ENCODE results near the gene CD300LB. TPM values are rescaled to one million over a fixed set of nuclear protein-coding genes. Genes with fewer than 3 reads are reported as not detected.

Gene CD300LB
- total and polyA plus RNA-seq, 10 of the 15 experiments (the other 5 are each of a cell fraction or from before 2014, with no cell fraction given) = 0.08 to 0.57 (median 0.25) TPM; not detected in 4

DNA sequence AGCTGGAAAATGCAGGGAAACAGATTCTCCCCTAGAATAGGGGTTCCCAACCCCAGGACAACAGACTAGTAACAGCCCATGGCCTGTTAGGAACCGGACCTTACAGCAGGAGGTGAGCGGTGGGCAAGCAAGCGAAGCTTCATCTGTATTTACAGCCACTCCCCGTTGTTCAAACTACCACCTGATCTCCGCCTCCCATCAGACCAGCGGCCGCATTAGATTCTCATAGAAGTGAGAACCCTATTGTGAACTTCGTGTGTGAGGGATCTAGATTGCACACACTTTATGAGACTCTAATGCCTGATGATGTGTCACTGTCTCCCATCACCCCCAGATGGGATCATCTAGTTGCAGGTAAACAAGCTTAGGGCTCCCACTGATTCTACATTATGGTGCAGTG, 3.5 kb downstream of the CD300LB start:
- TF ChIP-seq ZNF207 (IDR thresholded peaks at IDR 0.05; ENCODE audit: borderline replicate concordance) (no peak), CHD2 (IDR thresholded peaks at IDR 0.05; ENCODE audit: borderline replicate concordance, low read depth, low read length) (no peak), NR2F1 (conservative IDR thresholded peaks at IDR 0.05) (no peak), ATF7 (IDR thresholded peaks at IDR 0.05; ENCODE audit: low read depth) (no peak), IRF4 (IDR thresholded peaks at IDR 0.05; ENCODE audit: low read depth, low read length) (no peak), CBFB (IDR thresholded peaks at IDR 0.05; ENCODE audit: low read depth) (no peak), JUNB (IDR thresholded peaks at IDR 0.05) (no peak), ZNF274 (IDR thresholded peaks at IDR 0.05; ENCODE audit: insufficient read depth, insufficient read length) (no peak)
- TF ChIP-seq, protein P1, sequence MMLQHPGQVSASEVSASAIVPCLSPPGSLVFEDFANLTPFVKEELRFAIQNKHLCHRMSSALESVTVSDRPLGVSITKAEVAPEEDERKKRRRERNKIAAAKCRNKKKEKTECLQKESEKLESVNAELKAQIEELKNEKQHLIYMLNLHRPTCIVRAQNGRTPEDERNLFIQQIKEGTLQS (IDR thresholded peaks at IDR 0.05; ENCODE audit: borderline replicate concordance, extremely low read depth, low read depth, low read length) = no peak
- Histone ChIP-seq H3K9ac (ENCODE audit: control insufficient read depth, insufficient read depth, low read length) (no peak overlapping the region), H3K4me1 (ENCODE audit: control insufficient read depth, insufficient read depth, low read length) (peaks cover 7% of the 10 kb centered on the region), H3K4me3 (no peak overlapping the region), H3K79me2 (ENCODE audit: control insufficient read depth, insufficient read depth, low read length) (no peaks in the 10 kb centered on the region), H3K36me3 (ENCODE audit: control insufficient read depth in 2 of 2, insufficient read depth in 2 of 2, low read length in 1 of 2) (no peaks in the 10 kb centered on the region), H3K27ac (ENCODE audit: control insufficient read depth, insufficient read depth) (no peak overlapping the region), H4K20me1 (ENCODE audit: control insufficient read depth, insufficient read depth) (no peaks in the 10 kb centered on the region), H3K9me3 (replicated peaks; ENCODE audit: control insufficient read depth, insufficient read depth, low read length) (no peaks in the 10 kb centered on the region; the same call in 2 of the 3 replicates), H3K4me2 (ENCODE audit: control insufficient read depth, insufficient read depth) (no peak overlapping the region), H2AFZ (ENCODE audit: control insufficient read depth, low read depth, low read length) (no peak overlapping the region), H3K27me3 (replicated peaks in 1 of 2; ENCODE audit: control insufficient read depth in 2 of 2, insufficient read depth in 2 of 2, low read length in 1 of 2) (peaks cover 0 to under 1% of the 10 kb centered on the region in 2 experiments; a peak in 1 of 4 replicates)
- ATAC-seq = no peak
- CTCF ChIA-PET = interaction anchor here (0.6 to 3.3 kb wide), 7 partner anchors 9 to 227 kb away, joined by 3 to 13 read pairs (median 5); no protein-coding TSS in a partner anchor
- no peak for DNase-seq (ENCODE audit: low read depth, low spot score)
- in situ Hi-C loops (cut with MboI) = no loop called here
- POLR2A ChIA-PET = interaction anchor here (1.0 to 1.9 kb wide), 4 partner anchors 15 to 232 kb away, joined by 3 to 9 read pairs (median 4); partner anchors contain the start of gene CD300A
- no peak for FAIRE-seq
- intact Hi-C loops (cut with micrococcal nuclease; ENCODE audit: unreplicated experiment) = no loop called here
- RAD21 ChIA-PET (ENCODE audit: unreplicated experiment) = interaction anchor here (0.7 to 4.7 kb wide), 5 partner anchors 9 to 61 kb away, joined by 3 to 22 read pairs (median 6); partner anchors contain the start of gene CD300A
- 71% methylated on average over 8 of the region's 8 CpGs for WGBS (ENCODE audit: insufficient coverage, insufficient replicate concordance, low lambda C conversion rate, missing lambda C conversion rate)
- no TSS peak for BruUV-seq (replicated peaks)
- SMC1A ChIA-PET (ENCODE audit: uncharacterized antibody, unreplicated experiment) = interaction anchor here (0.7 to 7.5 kb wide), 5 partner anchors 16 to 160 kb away, joined by 4 to 45 read pairs (median 4); partner anchors contain the start of gene GPR142

All from GM12878 (cell line).